Keratinocyte (primary cell): ENCODE results near the gene CHGA. TPM values are rescaled to one million over a fixed set of nuclear protein-coding genes. Genes with fewer than 3 reads are reported as not detected.

ENCODE experiments used
- DNase-seq: peaks from one replicate; pipeline ENCODE4 v3.0.0-alpha.2; 2011; ENCODE audit warnings: low read depth, missing footprints, low spot score
- FAIRE-seq: peaks from 2 replicates; lab custom pipeline; 2011; peaks lifted over from hg19 to GRCh38; lab: Jason Lieb, UNC
- H2AFZ ChIP-seq: 2 replicates; pipeline ENCODE4 v1.6.0; 2012; ENCODE audit warnings: low read length, control low read depth, inconsistent platforms; ENCODE audit not compliant: control insufficient read depth
- H3K27ac ChIP-seq: 2 replicates; pipeline ENCODE4 v1.5.1; 2011; ENCODE audit warnings: low read length; ENCODE audit not compliant: control insufficient read depth, insufficient read depth
- H3K27me3 ChIP-seq: 3 replicates; pipeline ENCODE4 v1.6.0; 2011; ENCODE audit warnings: low read length; ENCODE audit not compliant: control insufficient read depth, insufficient read depth; ENCODE audit errors: extremely low read depth
- H3K36me3 ChIP-seq, 2 experiments: 2 replicates in 1 of 2; 3 replicates in 1 of 2; pipeline ENCODE4 v1.5.1; 2011; ENCODE audit warnings: low read length in 2 of 2, mild to moderate bottlenecking in 1 of 2; ENCODE audit not compliant: control insufficient read depth in 2 of 2, insufficient read depth in 2 of 2; ENCODE audit errors: extremely low read depth in 1 of 2
- H3K4me1 ChIP-seq: 3 replicates; pipeline ENCODE4 v1.5.1; 2011; ENCODE audit warnings: low read length; ENCODE audit not compliant: control insufficient read depth, insufficient read depth; ENCODE audit errors: extremely low read depth
- H3K4me2 ChIP-seq: 3 replicates; pipeline ENCODE4 v1.6.0; 2011; ENCODE audit warnings: low read depth, low read length; ENCODE audit not compliant: control insufficient read depth, insufficient read depth; ENCODE audit errors: extremely low read depth
- H3K4me3 ChIP-seq, 3 experiments: fragments of 200-600 bp in 1 of 3; sonication (generic) in 1 of 3; 2 replicates in 2 of 3; 3 replicates in 1 of 3; pipeline ENCODE4 v1.5.1; 2011 to 2016; ENCODE audit warnings: low read length in 3 of 3, mild to moderate bottlenecking in 3 of 3, control low read depth in 2 of 3, inconsistent platforms in 1 of 3, low read depth in 1 of 3, mixed read lengths in 1 of 3, mixed run types in 1 of 3, moderate library complexity in 1 of 3; ENCODE audit not compliant: control insufficient read depth in 2 of 3, insufficient read depth in 2 of 3; ENCODE audit errors: extremely low read depth in 1 of 3
- H3K79me2 ChIP-seq: 2 replicates; pipeline ENCODE4 v1.6.0; 2012; ENCODE audit warnings: low read length; ENCODE audit not compliant: control insufficient read depth, insufficient read depth
- H3K9ac ChIP-seq: 3 replicates; pipeline ENCODE4 v1.6.0; 2011; ENCODE audit warnings: low read length; ENCODE audit not compliant: control insufficient read depth, insufficient read depth; ENCODE audit errors: extremely low read depth
- H3K9me1 ChIP-seq: 3 replicates; pipeline ENCODE4 v1.6.0; 2011; ENCODE audit warnings: low read length; ENCODE audit not compliant: control insufficient read depth, insufficient read depth; ENCODE audit errors: extremely low read depth
- H3K9me3 ChIP-seq: 2 replicates; pipeline ENCODE4 v1.5.1; 2012; ENCODE audit warnings: low read depth, low read length; ENCODE audit not compliant: control insufficient read depth
- H4K20me1 ChIP-seq: 3 replicates; pipeline ENCODE4 v1.6.0; 2011; ENCODE audit warnings: low read length; ENCODE audit not compliant: control insufficient read depth, insufficient read depth; ENCODE audit errors: extremely low read depth
- EZH2 ChIP-seq: IDR thresholded peaks from one replicate; pipeline ENCODE4 v1.6.1; 2012; ENCODE audit warnings: inconsistent platforms, mild to moderate bottlenecking, low read length, moderate library complexity
- dilution Hi-C: fragments of 300-500 bp; cut with MboI; formaldehyde crosslinking; loops from one replicate; pipeline ENCODE4 v1.7.0; 2020; ENCODE audit warnings: low sequenced_read_pairs; ENCODE audit not compliant: extremely low pct_ligation_motif_present
- polyA plus RNA-seq, 5 experiments: library from polyadenylated mRNA; depleted of rRNA in 3 of 5; stranded (reverse) in 3 of 5; stranded (forward) in 1 of 5; unstranded in 1 of 5; fragments of >200 nt; gene quantifications; 1 replicate in 1 of 5; 2 replicates in 3 of 5; 3 replicates in 1 of 5; pipeline versions ENCODE4 v1.2.1 to v1.2.3, GENCODE V29; 2011 to 2012; ENCODE audit warnings: missing spikeins in 2 of 5, low read depth in 1 of 5, low replicate concordance in 1 of 5
- TF ChIP-seq, protein P1 (sequence below), 3 experiments: IDR thresholded peaks in 1 of 3; conservative IDR thresholded peaks in 1 of 3; optimal IDR thresholded peaks in 1 of 3; 2 replicates in 2 of 3; 3 replicates in 1 of 3; pipeline versions ENCODE3 to v1.5.1; 2011; ENCODE audit warnings: low read length in 3 of 3, mild to moderate bottlenecking in 3 of 3, moderate library complexity in 2 of 3, control low read depth in 1 of 3, inconsistent platforms in 1 of 3; ENCODE audit not compliant: insufficient read depth in 2 of 3; ENCODE audit errors: extremely low read depth in 1 of 3

The CHGA gene
- polyA plus RNA-seq, 1 donor (not counting 4 experiments of a cell fraction or from before 2014, with no cell fraction given), result 0.04 TPM

DNA sequence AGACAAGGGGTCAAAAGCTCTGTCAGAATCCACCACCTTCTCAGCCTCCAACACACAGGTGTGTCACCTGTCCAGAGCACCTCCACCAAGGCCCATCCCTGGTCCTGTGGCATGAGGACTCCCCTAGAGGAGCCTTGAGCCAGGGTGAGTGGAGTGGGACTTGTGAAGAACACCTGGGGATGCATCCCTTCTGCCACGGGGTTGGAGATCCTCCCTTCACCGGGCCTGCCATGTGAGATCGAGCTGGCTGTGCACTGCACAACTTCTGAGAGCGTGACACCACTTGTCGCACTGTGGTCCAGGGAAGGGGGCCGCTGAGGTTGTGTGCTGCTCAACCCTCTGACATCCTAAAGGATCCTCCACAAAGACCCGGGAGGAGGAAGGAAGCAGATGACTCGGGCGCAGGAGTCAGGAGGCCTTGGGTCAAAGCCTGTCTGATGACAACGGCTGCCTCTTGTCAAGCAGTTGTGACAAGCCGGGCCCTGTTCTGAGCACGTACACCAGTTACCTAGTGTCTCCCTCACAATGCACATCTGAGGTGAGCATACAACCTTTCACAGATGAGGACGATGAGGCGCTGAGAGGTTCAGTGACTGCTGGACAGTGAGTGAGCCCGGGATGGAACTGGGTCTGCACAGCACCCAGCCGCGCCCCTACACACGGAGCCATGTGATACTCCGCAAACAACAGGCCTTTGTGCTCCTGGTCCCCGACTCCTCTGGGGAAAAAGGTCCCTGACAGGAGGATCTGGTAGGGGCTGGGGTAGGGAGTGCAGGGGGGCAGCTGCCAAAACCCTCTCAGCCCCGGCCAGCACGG lies 35.6 kb downstream of the CHGA start:
- no peaks in the 10 kb centered on the region for H3K9me3 ChIP-seq
- no peaks in the 10 kb centered on the region for H3K9me1 ChIP-seq
- no peaks in the 10 kb centered on the region for H3K27me3 ChIP-seq
- H3K9ac ChIP-seq, result no peak overlapping the region
- no peak overlapping the region for H3K4me3 ChIP-seq
- peaks cover 24% of the 10 kb centered on the region for H3K4me1 ChIP-seq
- DNase-seq (no peak), FAIRE-seq (no peak)
- TF ChIP-seq, protein P1, sequence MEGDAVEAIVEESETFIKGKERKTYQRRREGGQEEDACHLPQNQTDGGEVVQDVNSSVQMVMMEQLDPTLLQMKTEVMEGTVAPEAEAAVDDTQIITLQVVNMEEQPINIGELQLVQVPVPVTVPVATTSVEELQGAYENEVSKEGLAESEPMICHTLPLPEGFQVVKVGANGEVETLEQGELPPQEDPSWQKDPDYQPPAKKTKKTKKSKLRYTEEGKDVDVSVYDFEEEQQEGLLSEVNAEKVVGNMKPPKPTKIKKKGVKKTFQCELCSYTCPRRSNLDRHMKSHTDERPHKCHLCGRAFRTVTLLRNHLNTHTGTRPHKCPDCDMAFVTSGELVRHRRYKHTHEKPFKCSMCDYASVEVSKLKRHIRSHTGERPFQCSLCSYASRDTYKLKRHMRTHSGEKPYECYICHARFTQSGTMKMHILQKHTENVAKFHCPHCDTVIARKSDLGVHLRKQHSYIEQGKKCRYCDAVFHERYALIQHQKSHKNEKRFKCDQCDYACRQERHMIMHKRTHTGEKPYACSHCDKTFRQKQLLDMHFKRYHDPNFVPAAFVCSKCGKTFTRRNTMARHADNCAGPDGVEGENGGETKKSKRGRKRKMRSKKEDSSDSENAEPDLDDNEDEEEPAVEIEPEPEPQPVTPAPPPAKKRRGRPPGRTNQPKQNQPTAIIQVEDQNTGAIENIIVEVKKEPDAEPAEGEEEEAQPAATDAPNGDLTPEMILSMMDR (optimal IDR thresholded peaks at IDR 0.05 in 1 of 3, IDR thresholded peaks at IDR 0.05 in 1 of 3, conservative IDR thresholded peaks at IDR 0.05 in 1 of 3; ENCODE audit: extremely low read depth in 1 of 3, insufficient read depth in 2 of 3, low read length in 3 of 3), result no peak
- no peak for TF ChIP-seq EZH2
- H3K4me2 ChIP-seq, result no peak overlapping the region
- no peak overlapping the region for H3K27ac ChIP-seq
- H3K36me3 ChIP-seq, result peaks cover 18 to 40% of the 10 kb centered on the region in 2 experiments
- H4K20me1 ChIP-seq, result no peaks in the 10 kb centered on the region
- dilution Hi-C loops, result no loop called here
- H3K79me2 ChIP-seq, result no peaks in the 10 kb centered on the region
- no peak overlapping the region for H2AFZ ChIP-seq

DNA sequence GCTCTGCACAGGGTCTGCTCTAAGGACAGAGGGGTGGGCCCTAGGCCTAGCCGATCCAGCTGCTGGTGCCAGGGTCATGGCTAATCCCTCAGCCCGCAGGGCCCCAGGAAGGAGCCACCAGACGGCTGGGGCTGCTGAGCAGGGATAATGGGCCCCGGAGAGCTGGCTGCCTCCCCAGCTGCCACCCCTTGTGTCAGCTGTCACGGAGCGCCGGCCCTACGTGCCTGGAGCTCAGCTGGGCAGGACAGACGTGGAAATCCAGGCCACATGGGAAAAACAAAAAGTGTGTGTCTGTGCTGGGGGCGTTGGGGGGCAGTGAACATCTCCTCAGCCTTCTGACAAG lies 36.2 kb downstream of the CHGA start:
- Histone ChIP-seq H3K4me1 (peaks cover 23% of the 10 kb centered on the region), H3K36me3 (peaks cover 18 to 39% of the 10 kb centered on the region in 2 experiments), H3K27ac (no peak overlapping the region), H2AFZ (no peak overlapping the region), H4K20me1 (no peaks in the 10 kb centered on the region), H3K9me3 (no peaks in the 10 kb centered on the region), H3K9me1 (no peaks in the 10 kb centered on the region), H3K79me2 (no peaks in the 10 kb centered on the region), H3K27me3 (no peaks in the 10 kb centered on the region), H3K4me2 (no peak overlapping the region), H3K9ac (no peak overlapping the region), H3K4me3 (no peak overlapping the region)
- TF ChIP-seq EZH2, result no peak
- TF ChIP-seq, protein P1 (optimal IDR thresholded peaks at IDR 0.05 in 1 of 3, IDR thresholded peaks at IDR 0.05 in 1 of 3, conservative IDR thresholded peaks at IDR 0.05 in 1 of 3; ENCODE audit: extremely low read depth in 1 of 3, insufficient read depth in 2 of 3, low read length in 3 of 3), result no peak
- dilution Hi-C loops, result no loop called here
- FAIRE-seq (no peak), DNase-seq (no peak)
